Liver (tissue), 3 donors: Measurements from ENCODE around the gene CARMIL1.

ENCODE experiments used
- FOXA1 ChIP-seq: IDR thresholded peaks from 2 replicates; pipeline ENCODE4 v1.6.1; 2016; ENCODE audit warnings: antibody characterized with exemption
- GABPA ChIP-seq, 2 donors: IDR thresholded peaks in 1 of 2; conservative IDR thresholded peaks in 1 of 2; 2 replicates each; pipeline ENCODE4 v1.6.1; 2016; ENCODE audit warnings: antibody characterized with exemption in 2 of 2, mild to moderate bottlenecking in 1 of 2, moderate library complexity in 1 of 2
- HNF4G ChIP-seq: IDR thresholded peaks from 2 replicates; pipeline ENCODE4 v1.6.1; 2016; ENCODE audit warnings: antibody characterized with exemption
- JUND ChIP-seq, 2 donors: IDR thresholded peaks; 2 replicates each; pipeline ENCODE4 v1.6.1; 2016; ENCODE audit warnings: antibody characterized with exemption in 2 of 2
- MAX ChIP-seq: IDR thresholded peaks from 2 replicates; pipeline ENCODE4 v1.6.1; 2016; ENCODE audit warnings: antibody characterized with exemption
- RAD21 ChIP-seq, 2 donors: IDR thresholded peaks; 2 replicates each; pipeline ENCODE4 v1.6.1; 2016; ENCODE audit warnings: antibody characterized with exemption in 2 of 2, mild to moderate bottlenecking in 2 of 2
- SP1 ChIP-seq: IDR thresholded peaks from 2 replicates; pipeline ENCODE4 v1.6.1; 2018; ENCODE audit warnings: antibody characterized with exemption, mild to moderate bottlenecking
- TAF1 ChIP-seq: conservative IDR thresholded peaks from 2 replicates; pipeline ENCODE4 v1.6.1; 2016; ENCODE audit warnings: antibody characterized with exemption, mild to moderate bottlenecking
- YY1 ChIP-seq: IDR thresholded peaks from 2 replicates; pipeline ENCODE4 v1.6.1; 2016; ENCODE audit warnings: antibody characterized with exemption, mild to moderate bottlenecking
- TF ChIP-seq, protein P1 (sequence below): fragments of 150-350 bp; IDR thresholded peaks from 2 replicates; pipeline ENCODE4 v1.5.1; 2017; ENCODE audit warnings: improper control_type of control experiment, low read depth, low read length; ENCODE audit not compliant: missing input control
- TF ChIP-seq, protein P2 (sequence below): IDR thresholded peaks from 2 replicates; pipeline ENCODE4 v1.6.1; 2016; ENCODE audit warnings: antibody characterized with exemption
- TF ChIP-seq, protein P3 (sequence below): IDR thresholded peaks from 2 replicates; pipeline ENCODE4 v1.6.1; 2016; ENCODE audit warnings: antibody characterized with exemption, mild to moderate bottlenecking
- TF ChIP-seq, protein P4 (sequence below): IDR thresholded peaks from 2 replicates; pipeline ENCODE4 v1.6.1; 2016; ENCODE audit warnings: antibody characterized with exemption
- donor health status: healthy.
- donor health status: healthy.

- TF ChIP-seq, protein P1, sequence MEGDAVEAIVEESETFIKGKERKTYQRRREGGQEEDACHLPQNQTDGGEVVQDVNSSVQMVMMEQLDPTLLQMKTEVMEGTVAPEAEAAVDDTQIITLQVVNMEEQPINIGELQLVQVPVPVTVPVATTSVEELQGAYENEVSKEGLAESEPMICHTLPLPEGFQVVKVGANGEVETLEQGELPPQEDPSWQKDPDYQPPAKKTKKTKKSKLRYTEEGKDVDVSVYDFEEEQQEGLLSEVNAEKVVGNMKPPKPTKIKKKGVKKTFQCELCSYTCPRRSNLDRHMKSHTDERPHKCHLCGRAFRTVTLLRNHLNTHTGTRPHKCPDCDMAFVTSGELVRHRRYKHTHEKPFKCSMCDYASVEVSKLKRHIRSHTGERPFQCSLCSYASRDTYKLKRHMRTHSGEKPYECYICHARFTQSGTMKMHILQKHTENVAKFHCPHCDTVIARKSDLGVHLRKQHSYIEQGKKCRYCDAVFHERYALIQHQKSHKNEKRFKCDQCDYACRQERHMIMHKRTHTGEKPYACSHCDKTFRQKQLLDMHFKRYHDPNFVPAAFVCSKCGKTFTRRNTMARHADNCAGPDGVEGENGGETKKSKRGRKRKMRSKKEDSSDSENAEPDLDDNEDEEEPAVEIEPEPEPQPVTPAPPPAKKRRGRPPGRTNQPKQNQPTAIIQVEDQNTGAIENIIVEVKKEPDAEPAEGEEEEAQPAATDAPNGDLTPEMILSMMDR: no peak
- TF ChIP-seq JUND (IDR thresholded peaks at IDR 0.05) (no peak), HNF4G (no peak), FOXA1 (no peak), RAD21 (IDR thresholded peaks at IDR 0.05) (no peak), GABPA (IDR thresholded peaks at IDR 0.05 in 1 of 2, conservative IDR thresholded peaks at IDR 0.05 in 1 of 2) (no peak), YY1 (no peak), SP1 (no peak), TAF1 (no peak), MAX (no peak)
- TF ChIP-seq, protein P2, sequence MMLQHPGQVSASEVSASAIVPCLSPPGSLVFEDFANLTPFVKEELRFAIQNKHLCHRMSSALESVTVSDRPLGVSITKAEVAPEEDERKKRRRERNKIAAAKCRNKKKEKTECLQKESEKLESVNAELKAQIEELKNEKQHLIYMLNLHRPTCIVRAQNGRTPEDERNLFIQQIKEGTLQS: no peak
- TF ChIP-seq, protein P3, sequence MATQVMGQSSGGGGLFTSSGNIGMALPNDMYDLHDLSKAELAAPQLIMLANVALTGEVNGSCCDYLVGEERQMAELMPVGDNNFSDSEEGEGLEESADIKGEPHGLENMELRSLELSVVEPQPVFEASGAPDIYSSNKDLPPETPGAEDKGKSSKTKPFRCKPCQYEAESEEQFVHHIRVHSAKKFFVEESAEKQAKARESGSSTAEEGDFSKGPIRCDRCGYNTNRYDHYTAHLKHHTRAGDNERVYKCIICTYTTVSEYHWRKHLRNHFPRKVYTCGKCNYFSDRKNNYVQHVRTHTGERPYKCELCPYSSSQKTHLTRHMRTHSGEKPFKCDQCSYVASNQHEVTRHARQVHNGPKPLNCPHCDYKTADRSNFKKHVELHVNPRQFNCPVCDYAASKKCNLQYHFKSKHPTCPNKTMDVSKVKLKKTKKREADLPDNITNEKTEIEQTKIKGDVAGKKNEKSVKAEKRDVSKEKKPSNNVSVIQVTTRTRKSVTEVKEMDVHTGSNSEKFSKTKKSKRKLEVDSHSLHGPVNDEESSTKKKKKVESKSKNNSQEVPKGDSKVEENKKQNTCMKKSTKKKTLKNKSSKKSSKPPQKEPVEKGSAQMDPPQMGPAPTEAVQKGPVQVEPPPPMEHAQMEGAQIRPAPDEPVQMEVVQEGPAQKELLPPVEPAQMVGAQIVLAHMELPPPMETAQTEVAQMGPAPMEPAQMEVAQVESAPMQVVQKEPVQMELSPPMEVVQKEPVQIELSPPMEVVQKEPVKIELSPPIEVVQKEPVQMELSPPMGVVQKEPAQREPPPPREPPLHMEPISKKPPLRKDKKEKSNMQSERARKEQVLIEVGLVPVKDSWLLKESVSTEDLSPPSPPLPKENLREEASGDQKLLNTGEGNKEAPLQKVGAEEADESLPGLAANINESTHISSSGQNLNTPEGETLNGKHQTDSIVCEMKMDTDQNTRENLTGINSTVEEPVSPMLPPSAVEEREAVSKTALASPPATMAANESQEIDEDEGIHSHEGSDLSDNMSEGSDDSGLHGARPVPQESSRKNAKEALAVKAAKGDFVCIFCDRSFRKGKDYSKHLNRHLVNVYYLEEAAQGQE: no peak
- TF ChIP-seq, protein P4, sequence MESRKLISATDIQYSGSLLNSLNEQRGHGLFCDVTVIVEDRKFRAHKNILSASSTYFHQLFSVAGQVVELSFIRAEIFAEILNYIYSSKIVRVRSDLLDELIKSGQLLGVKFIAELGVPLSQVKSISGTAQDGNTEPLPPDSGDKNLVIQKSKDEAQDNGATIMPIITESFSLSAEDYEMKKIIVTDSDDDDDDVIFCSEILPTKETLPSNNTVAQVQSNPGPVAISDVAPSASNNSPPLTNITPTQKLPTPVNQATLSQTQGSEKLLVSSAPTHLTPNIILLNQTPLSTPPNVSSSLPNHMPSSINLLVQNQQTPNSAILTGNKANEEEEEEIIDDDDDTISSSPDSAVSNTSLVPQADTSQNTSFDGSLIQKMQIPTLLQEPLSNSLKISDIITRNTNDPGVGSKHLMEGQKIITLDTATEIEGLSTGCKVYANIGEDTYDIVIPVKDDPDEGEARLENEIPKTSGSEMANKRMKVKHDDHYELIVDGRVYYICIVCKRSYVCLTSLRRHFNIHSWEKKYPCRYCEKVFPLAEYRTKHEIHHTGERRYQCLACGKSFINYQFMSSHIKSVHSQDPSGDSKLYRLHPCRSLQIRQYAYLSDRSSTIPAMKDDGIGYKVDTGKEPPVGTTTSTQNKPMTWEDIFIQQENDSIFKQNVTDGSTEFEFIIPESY: no peak
Observed at GRCh38 chr6:25602674-25602982, 323.5 kb downstream of the CARMIL1 start.
